Stomach (tissue), 19 donors: ENCODE results near the gene KRTAP5-7. TPM values are rescaled to one million over a fixed set of nuclear protein-coding genes. Genes with fewer than 3 reads are reported as not detected.
"Not testable (repeated sequence)": the region's sequence is repeated elsewhere in the genome, so short reads cannot be mapped to it uniquely, and the experiment has no call there.

Experiments used
- DNase-seq, 2 donors: peaks; one replicate each; pipeline versions ENCODE4 v3.0.0 to v3.0.0-alpha.2; 2013 to 2019
- H3K27ac ChIP-seq, 5 donors: fragments of 200-600 bp in 4 of 5; sonication (generic) in 4 of 5; one replicate each; pipeline ENCODE4 v1.5.1; 2013 to 2019; ENCODE audit warnings: mild to moderate bottlenecking in 1 of 5, moderate library complexity in 1 of 5
- H3K27me3 ChIP-seq, 3 donors: fragments of 200-600 bp; sonication (generic); one replicate each; pipeline ENCODE4 v1.5.1; 2017 to 2019; ENCODE audit warnings: mixed run types in 1 of 3
- H3K36me3 ChIP-seq, 4 donors: fragments of 200-600 bp; sonication (generic); 1 replicate in 3 of 4; 2 replicates in 1 of 4; pipeline ENCODE4 v1.5.1; 2016 to 2019
- H3K4me1 ChIP-seq, 4 donors: fragments of 200-600 bp; sonication (generic); one replicate each; pipeline ENCODE4 v1.5.1; 2016 to 2019
- H3K4me3 ChIP-seq, 4 donors: fragments of 200-600 bp; sonication (generic) in 3 of 4; one replicate each; pipeline ENCODE4 v1.5.1; 2016 to 2019; ENCODE audit warnings: mild to moderate bottlenecking in 1 of 4
- H3K9me3 ChIP-seq, 4 donors: fragments of 200-600 bp; sonication (generic); one replicate each; pipeline ENCODE4 v1.5.1; 2016 to 2019
- CTCF ChIP-seq, 7 experiments: fragments of 450-650 bp in 4 of 7; fragments of 200-600 bp in 3 of 7; sonication (generic) in 3 of 7; IDR thresholded peaks; one replicate each; pipeline ENCODE4 v1.5.1; 2016 to 2019; ENCODE audit warnings: antibody characterized with exemption in 7 of 7, control low read depth in 2 of 7, mild to moderate bottlenecking in 1 of 7
- EP300 ChIP-seq: sonication (generic); formaldehyde crosslinking; IDR thresholded peaks from one replicate; pipeline ENCODE4 v1.6.1; 2017; ENCODE audit warnings: antibody characterized with exemption
- POLR2A ChIP-seq, 4 donors: fragments of 450-650 bp; IDR thresholded peaks; one replicate each; pipeline ENCODE4 v1.6.1; 2016; ENCODE audit warnings: antibody characterized with exemption in 4 of 4, control low read depth in 2 of 4, mild to moderate bottlenecking in 1 of 4, moderate library complexity in 1 of 4
- POLR2AphosphoS5 ChIP-seq, 3 donors: sonication (generic); formaldehyde crosslinking; IDR thresholded peaks; one replicate each; pipeline ENCODE4 v1.6.1; 2016; ENCODE audit warnings: antibody characterized with exemption in 3 of 3
- WGBS, 5 donors: extraction: QIAGEN DNeasy Blood & Tissue Kit in 3 of 5; methylation state at CpG; one replicate each; pipeline versions ENCODE4 v1.1.5 to v1.1.7; 2013 to 2018; 5-methylcytosine and 5-hydroxymethylcytosine counted together
- intact Hi-C: fragments of 100-400 bp; cut with DNase I; formaldehyde crosslinking; loops from one replicate; pipeline ENCODE4 v1.15.1; 2023; ENCODE audit warnings: low total_unique reads
- long read RNA-seq, 10 donors: transcript quantifications; one replicate each; lab custom pipeline, GENCODE V29; 2026
- polyA plus RNA-seq, 3 donors: library from polyadenylated mRNA; stranded (reverse); fragments of 200-250 nt; gene quantifications; one replicate each; pipeline ENCODE4 v1.2.3, GENCODE V29; 2013
- total RNA-seq, 5 donors: library from RNA; depleted of rRNA; stranded (reverse); fragments of >200 nt; gene quantifications; one replicate each; pipeline versions ENCODE4 v1.1.0 to v1.2.3, GENCODE V29; 2014 to 2016
- donor health status: healthy with polysubstance abuse.
- donor health status: Bipolar disorder and iron deficiency.
- donor health status: healthy.

Gene KRTAP5-7
- 1 to 10 TPM in 1 of 5 donors, not detected in 4; 4.8 TPM for total RNA-seq
- polyA plus RNA-seq: under 1 TPM in 1 of 3 donors, not detected in 2; 0.10 TPM
- long read RNA-seq, donor 1: 0 reads
- long read RNA-seq, donor 2: 0 reads
- long read RNA-seq, donor 3: 0 reads
- long read RNA-seq, donor 4: 0 reads
- long read RNA-seq, donor 5: 0 reads
- long read RNA-seq, donor 6: 0 reads
- long read RNA-seq, donor 7: 0 reads
- long read RNA-seq, donor 8: 0 reads
- long read RNA-seq, donor 9, partial matches to known transcripts: 0 of 1 reads
- long read RNA-seq, donor 9, other reads (novel, unspliced or antisense): 0 of 1 reads
- long read RNA-seq, donor 10: 0 reads

GRCh38 chr11:71526796-71527575, at the start of gene KRTAP5-7:
Gene KRTAP5-7 (plus strand): TSS chr11:71527267. CDS start chr11:71527301, 34 bp downstream.
- WGBS, 5 donors: 31 to 47% (median 43%) methylated on average over 8 to 10 of the region's 10 CpGs
- intact Hi-C loops, H3K4me3 ChIP-seq, H3K36me3 ChIP-seq, H3K27ac ChIP-seq, H3K9me3 ChIP-seq, H3K4me1 ChIP-seq, DNase-seq, H3K27me3 ChIP-seq: not testable (repeated sequence)

- no peak overlapping the region for H3K27ac ChIP-seq
- 77 to 83% (median 83%) methylated on average over 17 to 25 of the region's 25 CpGs for WGBS, 5 donors
- H3K4me3 ChIP-seq: no peak overlapping the region
- peaks cover 70 to 100% (median 100%) of the 10 kb centered on the region in 4 donors for H3K36me3 ChIP-seq
- H3K27me3 ChIP-seq: no peaks in the 10 kb centered on the region
- peaks cover 0 to 10% (median 2%) of the 10 kb centered on the region in 4 donors for H3K4me1 ChIP-seq
- TF ChIP-seq EP300 (no peak), POLR2A (IDR thresholded peaks at IDR 0.05) (no peak), POLR2AphosphoS5 (IDR thresholded peaks at IDR 0.05) (no peak), CTCF (IDR thresholded peaks at IDR 0.05) (no peak)
- DNase-seq: no peak
- H3K9me3 ChIP-seq: no peaks in the 10 kb centered on the region
- intact Hi-C loops: no loop called here
These were observed 49.2 kb upstream of the KRTAP5-7 start for GRCh38 chr11:71477641-71478527.

GRCh38 chr11:71478528-71478840, 48.6 kb upstream of the KRTAP5-7 start:
- Histone ChIP-seq H3K4me3 (no peak overlapping the region), H3K4me1 (peaks cover 0 to 10% (median 2%) of the 10 kb centered on the region in 4 donors), H3K36me3 (peaks cover 70 to 100% (median 100%) of the 10 kb centered on the region in 4 donors), H3K27ac (no peak overlapping the region), H3K27me3 (no peaks in the 10 kb centered on the region), H3K9me3 (no peaks in the 10 kb centered on the region)
- DNase-seq: no peak
- intact Hi-C loops: no loop called here
- TF ChIP-seq POLR2AphosphoS5 (IDR thresholded peaks at IDR 0.05) (no peak), CTCF (IDR thresholded peaks at IDR 0.05) (no peak), POLR2A (IDR thresholded peaks at IDR 0.05) (no peak), EP300 (no peak)
- WGBS, 5 donors: 91 to 97% (median 95%) methylated on average over 11 of the region's 11 CpGs

- no peak overlapping the region for H3K4me3 ChIP-seq
- peaks cover 72 to 100% (median 100%) of the 10 kb centered on the region in 4 donors for H3K36me3 ChIP-seq
These were observed 45.7 kb upstream of the KRTAP5-7 start for GRCh38 chr11:71481101-71481960.

More at GRCh38 chr11:71481101-71481960, 45.7 kb upstream of the KRTAP5-7 start:
- no peaks in the 10 kb centered on the region for H3K27me3 ChIP-seq
- H3K9me3 ChIP-seq: no peaks in the 10 kb centered on the region
- H3K27ac ChIP-seq: no peak overlapping the region
- TF ChIP-seq EP300 (no peak), POLR2A (IDR thresholded peaks at IDR 0.05) (no peak), POLR2AphosphoS5 (IDR thresholded peaks at IDR 0.05) (no peak), CTCF (IDR thresholded peaks at IDR 0.05) (no peak)
- 78 to 88% (median 84%) methylated on average over 20 to 24 of the region's 24 CpGs for WGBS, 5 donors
- DNase-seq: peak in 1 of 2 donors; percentile 62
- H3K4me1 ChIP-seq: peaks cover 0 to 10% (median 2%) of the 10 kb centered on the region in 4 donors
- intact Hi-C loops: no loop called here
